HEK293 (cell line): ENCODE results near the gene ATP8B1.

Experiments used
- CTCF ChIA-PET: fragments of 350-600 bp; formaldehyde crosslinking; extraction: SDS; loops from one replicate; lab custom pipeline; 2021; ENCODE audit warnings: antibody characterized with exemption; lab: Yijun Ruan, JAX
- POLR2A ChIA-PET: fragments of 300-600 bp; formaldehyde crosslinking; extraction: SDS; loops from one replicate; lab custom pipeline; 2020; ENCODE audit warnings: antibody characterized with exemption, inconsistent platforms; lab: Yijun Ruan, JAX
- H3K27ac ChIP-seq: fragments of 200-500 bp; sonication (Bioruptor generic); 2 replicates; pipeline ENCODE4 v1.5.1; 2014; ENCODE audit warnings: low read depth, low read length, control low read depth, inconsistent platforms; ENCODE audit errors: extremely low read depth
- H3K36me3 ChIP-seq, 2 experiments: fragments of 200-500 bp in 1 of 2; sonication (Bioruptor generic) in 1 of 2; 1 replicate in 1 of 2; 2 replicates in 1 of 2; pipeline ENCODE4 v1.5.1; 2014 to 2017; ENCODE audit warnings: inconsistent platforms in 2 of 2, low read length in 2 of 2; ENCODE audit not compliant: control insufficient read depth in 2 of 2, insufficient read depth in 1 of 2
- H3K4me1 ChIP-seq: fragments of 200-500 bp; sonication (Bioruptor generic); 2 replicates; pipeline ENCODE4 v1.5.1; 2014; ENCODE audit warnings: mild to moderate bottlenecking, low read length, inconsistent platforms; ENCODE audit not compliant: control insufficient read depth, insufficient read depth
- H3K4me3 ChIP-seq: 2 replicates; pipeline ENCODE4 v1.5.1; 2011; ENCODE audit warnings: low read depth, mild to moderate bottlenecking, control low read depth, low read length, moderate library complexity
- H3K9me3 ChIP-seq: fragments of 200-500 bp; sonication (Bioruptor generic); 2 replicates; pipeline ENCODE4 v1.5.1; 2014; ENCODE audit warnings: low read depth, low read length, inconsistent platforms; ENCODE audit not compliant: control insufficient read depth, insufficient read depth
- HOXC10 ChIP-seq: sonication (generic); formaldehyde crosslinking; IDR thresholded peaks from 2 replicates; pipeline ENCODE4 v1.8.1; 2023; ENCODE audit warnings: mild to moderate bottlenecking, missing genetic modification reagents
- KLF10 ChIP-seq: fragments of 450-650 bp; IDR thresholded peaks from 2 replicates; pipeline ENCODE4 v1.5.1; 2018; ENCODE audit warnings: missing biosample characterization, mild to moderate bottlenecking, missing genetic modification characterization
- MZF1 ChIP-seq: fragments of 450-650 bp; formaldehyde crosslinking; IDR thresholded peaks from 2 replicates; pipeline ENCODE4 v1.5.1; 2017; ENCODE audit warnings: missing biosample characterization, missing genetic modification characterization, borderline replicate concordance
- OSR2 ChIP-seq: fragments of 450-650 bp; formaldehyde crosslinking; IDR thresholded peaks from 2 replicates; pipeline ENCODE4 v1.5.1; 2016; ENCODE audit warnings: missing biosample characterization, missing genetic modification characterization
- PRDM1 ChIP-seq: fragments of 450-650 bp; formaldehyde crosslinking; IDR thresholded peaks from 2 replicates; pipeline ENCODE4; 2016; ENCODE audit warnings: missing biosample characterization, missing genetic modification characterization
- PRDM6 ChIP-seq: fragments of 450-650 bp; formaldehyde crosslinking; IDR thresholded peaks from 2 replicates; pipeline ENCODE4 v1.5.1; 2017; ENCODE audit warnings: missing biosample characterization, missing genetic modification characterization
- SCRT1 ChIP-seq: fragments of 450-650 bp; formaldehyde crosslinking; IDR thresholded peaks from 2 replicates; pipeline ENCODE4 v1.5.1; 2016; ENCODE audit warnings: missing biosample characterization, missing genetic modification characterization, borderline replicate concordance
- SCRT2 ChIP-seq: fragments of 450-650 bp; formaldehyde crosslinking; IDR thresholded peaks from 2 replicates; pipeline ENCODE4 v1.5.1; 2016; ENCODE audit warnings: missing biosample characterization, missing genetic modification characterization
- SP2 ChIP-seq: fragments of 450-650 bp; formaldehyde crosslinking; IDR thresholded peaks from 2 replicates; pipeline ENCODE4 v1.5.1; 2016; ENCODE audit warnings: missing biosample characterization, missing genetic modification characterization
- SP7 ChIP-seq: fragments of 450-650 bp; formaldehyde crosslinking; IDR thresholded peaks from 2 replicates; pipeline ENCODE4 v1.5.1; 2016; ENCODE audit warnings: missing biosample characterization, missing genetic modification characterization
- YY2 ChIP-seq: fragments of 450-650 bp; formaldehyde crosslinking; IDR thresholded peaks from 2 replicates; pipeline ENCODE4 v1.5.1; 2016; ENCODE audit warnings: missing biosample characterization, missing genetic modification characterization
- ZBTB20 ChIP-seq: fragments of 450-650 bp; formaldehyde crosslinking; IDR thresholded peaks from 2 replicates; pipeline ENCODE4 v1.5.1; 2016; ENCODE audit warnings: missing biosample characterization, missing genetic modification characterization
- ZBTB21 ChIP-seq: fragments of 450-650 bp; formaldehyde crosslinking; IDR thresholded peaks from 2 replicates; pipeline ENCODE4 v1.5.1; 2017; ENCODE audit warnings: missing biosample characterization, missing genetic modification characterization
- ZEB2 ChIP-seq: fragments of 450-650 bp; formaldehyde crosslinking; IDR thresholded peaks from 2 replicates; pipeline ENCODE4 v1.5.1; 2016; ENCODE audit warnings: missing biosample characterization, missing genetic modification characterization
- ZFHX2 ChIP-seq: fragments of 450-650 bp; formaldehyde crosslinking; conservative IDR thresholded peaks from 2 replicates; pipeline ENCODE4 v1.5.1; 2016; ENCODE audit warnings: missing biosample characterization, missing genetic modification characterization
- ZFP41 ChIP-seq: fragments of 450-650 bp; formaldehyde crosslinking; IDR thresholded peaks from 2 replicates; pipeline ENCODE4 v1.5.1; 2016; ENCODE audit warnings: missing biosample characterization, missing genetic modification characterization, borderline replicate concordance
- ZIC2 ChIP-seq: fragments of 450-650 bp; formaldehyde crosslinking; IDR thresholded peaks from 2 replicates; pipeline ENCODE4 v1.5.1; 2016; ENCODE audit warnings: missing biosample characterization, missing genetic modification characterization
- ZNF114 ChIP-seq: fragments of 450-650 bp; formaldehyde crosslinking; IDR thresholded peaks from 2 replicates; pipeline ENCODE4 v1.5.0; 2017; ENCODE audit warnings: missing biosample characterization, missing genetic modification characterization
- ZNF121 ChIP-seq: fragments of 450-650 bp; formaldehyde crosslinking; IDR thresholded peaks from 2 replicates; pipeline ENCODE4 v1.5.1; 2016; ENCODE audit warnings: missing biosample characterization, missing genetic modification characterization
- ZNF140 ChIP-seq: fragments of 450-650 bp; formaldehyde crosslinking; IDR thresholded peaks from 2 replicates; pipeline ENCODE4 v1.5.1; 2016; ENCODE audit warnings: missing biosample characterization, missing genetic modification characterization
- ZNF221 ChIP-seq: fragments of 450-650 bp; formaldehyde crosslinking; IDR thresholded peaks from 2 replicates; pipeline ENCODE4 v1.5.1; 2017; ENCODE audit warnings: missing biosample characterization, missing genetic modification characterization, borderline replicate concordance
- ZNF223 ChIP-seq: fragments of 450-650 bp; formaldehyde crosslinking; IDR thresholded peaks from 2 replicates; pipeline ENCODE4 v1.5.1; 2016; ENCODE audit warnings: missing biosample characterization, missing genetic modification characterization
- ZNF24 ChIP-seq: fragments of 450-650 bp; formaldehyde crosslinking; IDR thresholded peaks from 2 replicates; pipeline ENCODE4 v1.5.1; 2016; ENCODE audit warnings: missing biosample characterization, missing genetic modification characterization
- ZNF302 ChIP-seq: fragments of 450-650 bp; formaldehyde crosslinking; IDR thresholded peaks from 2 replicates; pipeline ENCODE4 v1.5.1; 2016; ENCODE audit warnings: missing biosample characterization, missing genetic modification characterization, low read depth
- ZNF311 ChIP-seq: fragments of 450-650 bp; formaldehyde crosslinking; IDR thresholded peaks from 2 replicates; pipeline ENCODE4 v1.5.1; 2017; ENCODE audit warnings: missing biosample characterization, missing genetic modification characterization, borderline replicate concordance
- ZNF335 ChIP-seq: fragments of 450-650 bp; formaldehyde crosslinking; conservative IDR thresholded peaks from 2 replicates; pipeline ENCODE4 v1.5.1; 2016; ENCODE audit warnings: missing biosample characterization, missing genetic modification characterization
- ZNF391 ChIP-seq: fragments of 450-650 bp; formaldehyde crosslinking; IDR thresholded peaks from 2 replicates; pipeline ENCODE4 v1.5.1; 2016; ENCODE audit warnings: low read depth, missing biosample characterization, missing genetic modification characterization, borderline replicate concordance
- ZNF404 ChIP-seq: fragments of 450-650 bp; formaldehyde crosslinking; IDR thresholded peaks from 2 replicates; pipeline ENCODE4 v1.5.1; 2017; ENCODE audit warnings: missing biosample characterization, missing genetic modification characterization
- ZNF416 ChIP-seq: fragments of 450-650 bp; formaldehyde crosslinking; IDR thresholded peaks from 2 replicates; pipeline ENCODE4 v1.5.1; 2016; ENCODE audit warnings: missing biosample characterization, missing genetic modification characterization
- ZNF529 ChIP-seq: fragments of 450-650 bp; formaldehyde crosslinking; IDR thresholded peaks from 2 replicates; pipeline ENCODE4 v1.5.1; 2017; ENCODE audit warnings: missing genetic modification characterization, missing biosample characterization; ENCODE audit not compliant: insufficient replicate concordance
- ZNF549 ChIP-seq: fragments of 450-650 bp; IDR thresholded peaks from 2 replicates; pipeline ENCODE4 v1.5.1; 2018; ENCODE audit warnings: missing biosample characterization, missing genetic modification characterization, mild to moderate bottlenecking, inconsistent platforms, moderate library complexity
- ZNF560 ChIP-seq: fragments of 450-650 bp; formaldehyde crosslinking; IDR thresholded peaks from 2 replicates; pipeline ENCODE4 v1.5.1; 2017; ENCODE audit warnings: missing biosample characterization, missing genetic modification characterization, borderline replicate concordance
- ZNF623 ChIP-seq: fragments of 450-650 bp; formaldehyde crosslinking; IDR thresholded peaks from 2 replicates; pipeline ENCODE4 v1.5.1; 2016; ENCODE audit warnings: missing biosample characterization, missing genetic modification characterization
- ZNF639 ChIP-seq: fragments of 450-650 bp; formaldehyde crosslinking; IDR thresholded peaks from 2 replicates; pipeline ENCODE4 v1.5.1; 2016; ENCODE audit warnings: missing biosample characterization, missing genetic modification characterization
- ZNF692 ChIP-seq: fragments of 450-650 bp; formaldehyde crosslinking; IDR thresholded peaks from 2 replicates; pipeline ENCODE4 v1.5.1; 2016; ENCODE audit warnings: missing biosample characterization, missing genetic modification characterization
- ZNF76 ChIP-seq: fragments of 450-650 bp; formaldehyde crosslinking; IDR thresholded peaks from 2 replicates; pipeline ENCODE4; 2016; ENCODE audit warnings: low read depth, missing biosample characterization, missing genetic modification characterization, borderline replicate concordance

Gene ATP8B1

GRCh38 chr18:57780318-57780705 lies 22.8 kb downstream of the ATP8B1 start:
- POLR2A ChIA-PET: interaction anchor here (0.5 to 1.8 kb wide), 3 partner anchors 9 to 1141 kb away, joined by 3 to 5 read pairs (median 5); no protein-coding TSS in a partner anchor
- TF ChIP-seq ZNF76 (no peak), KLF10 (tag by site-specific recombination) (peak; percentile 47; the same call in 1 of the 2 replicates), ZNF391 (tag by site-specific recombination) (no peak), ZNF121 (tag by site-specific recombination) (no peak), SP2 (tag by site-specific recombination) (no peak), SCRT2 (tag by site-specific recombination) (0 out of 2 replicates have a peak, but pooled peaks have one; percentile 33), YY2 (no peak), PRDM6 (tag by site-specific recombination) (peak; percentile 62; the same call in 1 of the 2 replicates), OSR2 (peak; percentile 33; the same call in 1 of the 2 replicates), ZEB2 (tag by site-specific recombination) (no peak), ZNF549 (tag by site-specific recombination) (no peak), ZFP41 (tag by site-specific recombination) (no peak), ZNF24 (no peak), ZNF311 (tag by site-specific recombination) (no peak), ZNF223 (tag by site-specific recombination) (no peak), ZNF302 (no peak), ZNF335 (tag by site-specific recombination) (peak; percentile 57; the same call in 1 of the 2 replicates), MZF1 (no peak), SCRT1 (tag by site-specific recombination) (no peak), ZIC2 (tag by site-specific recombination) (no peak), ZNF623 (tag by site-specific recombination) (no peak), ZNF416 (tag by site-specific recombination) (no peak), ZNF404 (no peak), ZBTB20 (tag by site-specific recombination) (no peak), PRDM1 (tag by site-specific recombination) (no peak), ZFHX2 (tag by site-specific recombination) (peak; percentile 17; the same call in 1 of the 2 replicates), HOXC10 (CRISPR knock-in tag) (no peak)
- TF ChIP-seq, all 188 proteins: peak for 6
- H3K4me3 ChIP-seq: no peak overlapping the region
- H3K4me1 ChIP-seq: peaks cover 13% of the 10 kb centered on the region
- no peaks in the 10 kb centered on the region; a peak in 1 of 3 replicates for H3K36me3 ChIP-seq
- no peaks in the 10 kb centered on the region for H3K9me3 ChIP-seq
- peak overlapping the region; percentile 22; the same call in 1 of the 2 replicates for H3K27ac ChIP-seq
- CTCF ChIA-PET: interaction anchor here (0.6 to 1.2 kb wide), 5 partner anchors 9 to 151 kb away, joined by 3 to 8 read pairs (median 3); no protein-coding TSS in a partner anchor

GRCh38 chr18:57776767-57777166 lies 26.3 kb downstream of the ATP8B1 start:
- Histone ChIP-seq H3K36me3 (no peaks in the 10 kb centered on the region; a peak in 1 of 3 replicates), H3K4me1 (peaks cover 19% of the 10 kb centered on the region), H3K4me3 (no peak overlapping the region), H3K27ac (no peak overlapping the region), H3K9me3 (no peaks in the 10 kb centered on the region)
- ChIA-PET POLR2A (no interaction called here), CTCF (interaction anchor here (0.6 kb wide), 4 partner anchors 11 to 151 kb away, joined by 3 to 5 read pairs (median 4); no protein-coding TSS in a partner anchor)
- TF ChIP-seq ZNF529 (tag by site-specific recombination): no peak
- no peak for TF ChIP-seq ZNF639 (tag by site-specific recombination)
- no peak for TF ChIP-seq ZNF140 (tag by site-specific recombination)
- no peak for TF ChIP-seq PRDM1 (tag by site-specific recombination)
- no peak for TF ChIP-seq ZNF560 (tag by site-specific recombination)
- no peak for TF ChIP-seq ZNF221 (tag by site-specific recombination)
- no peak for TF ChIP-seq ZNF114 (tag by site-specific recombination)
- TF ChIP-seq SP7 (tag by site-specific recombination): no peak
- no peak for TF ChIP-seq ZBTB21 (tag by site-specific recombination)
- no peak for TF ChIP-seq ZNF692 (tag by site-specific recombination)
